ENCODE measurements around the gene APPBP2.
A peak's percentile ranks its signal among the peaks of the same experiment; 100 is the strongest.

Gene APPBP2

GRCh38 chr17:60535382-60536279, 9.6 kb upstream of the APPBP2 start:
- no peak for DNase-seq
- H3K36me3 ChIP-seq: no peaks in the 10 kb centered on the region; the same call in 1 of the 2 replicates
- H3K27me3 ChIP-seq (ENCODE audit: insufficient read depth, low read depth, severe bottlenecking): no peaks in the 10 kb centered on the region
- H3K9me3 ChIP-seq (ENCODE audit: severe bottlenecking): peaks cover 4% of the 10 kb centered on the region
- no peak overlapping the region for H3K4me3 ChIP-seq (ENCODE audit: low read depth, low read length)
- no peak overlapping the region for H3K27ac ChIP-seq
- TF ChIP-seq, protein P1, sequence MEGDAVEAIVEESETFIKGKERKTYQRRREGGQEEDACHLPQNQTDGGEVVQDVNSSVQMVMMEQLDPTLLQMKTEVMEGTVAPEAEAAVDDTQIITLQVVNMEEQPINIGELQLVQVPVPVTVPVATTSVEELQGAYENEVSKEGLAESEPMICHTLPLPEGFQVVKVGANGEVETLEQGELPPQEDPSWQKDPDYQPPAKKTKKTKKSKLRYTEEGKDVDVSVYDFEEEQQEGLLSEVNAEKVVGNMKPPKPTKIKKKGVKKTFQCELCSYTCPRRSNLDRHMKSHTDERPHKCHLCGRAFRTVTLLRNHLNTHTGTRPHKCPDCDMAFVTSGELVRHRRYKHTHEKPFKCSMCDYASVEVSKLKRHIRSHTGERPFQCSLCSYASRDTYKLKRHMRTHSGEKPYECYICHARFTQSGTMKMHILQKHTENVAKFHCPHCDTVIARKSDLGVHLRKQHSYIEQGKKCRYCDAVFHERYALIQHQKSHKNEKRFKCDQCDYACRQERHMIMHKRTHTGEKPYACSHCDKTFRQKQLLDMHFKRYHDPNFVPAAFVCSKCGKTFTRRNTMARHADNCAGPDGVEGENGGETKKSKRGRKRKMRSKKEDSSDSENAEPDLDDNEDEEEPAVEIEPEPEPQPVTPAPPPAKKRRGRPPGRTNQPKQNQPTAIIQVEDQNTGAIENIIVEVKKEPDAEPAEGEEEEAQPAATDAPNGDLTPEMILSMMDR (IDR thresholded peaks at IDR 0.05; ENCODE audit: low read depth, low read length): no peak

- Histone ChIP-seq H3K4me3 (ENCODE audit: low read depth, low read length) (no peak overlapping the region), H3K9me3 (ENCODE audit: severe bottlenecking) (peaks cover 4% of the 10 kb centered on the region), H3K27ac (no peak overlapping the region), H3K36me3 (no peaks in the 10 kb centered on the region; the same call in 1 of the 2 replicates), H3K27me3 (ENCODE audit: insufficient read depth, low read depth, severe bottlenecking) (no peaks in the 10 kb centered on the region)
- TF ChIP-seq, protein P1 (IDR thresholded peaks at IDR 0.05; ENCODE audit: low read depth, low read length): no peak
- DNase-seq: no peak
These were observed 8.6 kb upstream of the APPBP2 start for GRCh38 chr17:60534613-60535157.

GRCh38 chr17:60534010-60534555, 8.0 kb upstream of the APPBP2 start:
- no peak overlapping the region for H3K4me3 ChIP-seq (ENCODE audit: low read depth, low read length)
- H3K36me3 ChIP-seq: no peaks in the 10 kb centered on the region; the same call in 1 of the 2 replicates
- H3K9me3 ChIP-seq (ENCODE audit: severe bottlenecking): peaks cover 4% of the 10 kb centered on the region
- H3K27ac ChIP-seq: no peak overlapping the region
- TF ChIP-seq, protein P1 (IDR thresholded peaks at IDR 0.05; ENCODE audit: low read depth, low read length): no peak
- H3K27me3 ChIP-seq (ENCODE audit: insufficient read depth, low read depth, severe bottlenecking): no peaks in the 10 kb centered on the region
- DNase-seq: no peak

DNA sequence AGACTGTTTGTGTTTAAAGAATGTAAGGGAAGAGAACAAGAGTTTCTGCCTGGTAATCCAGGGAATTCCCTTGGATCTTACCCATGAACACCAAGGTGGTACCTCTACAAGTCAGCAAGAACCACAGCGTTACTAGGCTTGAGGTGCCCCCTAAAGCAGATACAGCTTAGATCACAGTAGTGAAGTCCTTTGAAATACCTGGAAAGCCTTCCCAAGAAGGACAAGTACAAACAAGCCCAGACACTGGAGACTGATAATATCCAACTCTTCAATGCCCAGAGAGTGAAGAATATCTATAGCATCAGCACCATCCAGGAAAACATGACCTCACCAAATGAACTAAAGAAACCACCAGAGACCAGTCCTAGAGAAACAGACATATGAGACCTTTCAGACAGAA, 3.8 kb upstream of the APPBP2 start:
- H3K27me3 ChIP-seq (ENCODE audit: insufficient read depth, low read depth, severe bottlenecking): no peaks in the 10 kb centered on the region
- H3K36me3 ChIP-seq: peaks cover 3% of the 10 kb centered on the region
- TF ChIP-seq, protein P1 (IDR thresholded peaks at IDR 0.05; ENCODE audit: low read depth, low read length): no peak
- H3K27ac ChIP-seq: 0 out of 2 replicates have a peak overlapping the region, but pooled peaks have one; percentile 5
- no peak overlapping the region for H3K4me3 ChIP-seq (ENCODE audit: low read depth, low read length)
- no peak for DNase-seq
- H3K9me3 ChIP-seq (ENCODE audit: severe bottlenecking): peaks cover 4% of the 10 kb centered on the region

GRCh38 chr17:60528828-60529227, 2.8 kb upstream of the APPBP2 start:
- H3K27ac ChIP-seq: no peak overlapping the region
- peaks cover 3% of the 10 kb centered on the region for H3K36me3 ChIP-seq
- TF ChIP-seq, protein P1 (IDR thresholded peaks at IDR 0.05; ENCODE audit: low read depth, low read length): no peak
- no peak overlapping the region for H3K4me3 ChIP-seq (ENCODE audit: low read depth, low read length)
- DNase-seq: no peak
- H3K27me3 ChIP-seq (ENCODE audit: insufficient read depth, low read depth, severe bottlenecking): no peaks in the 10 kb centered on the region
- H3K9me3 ChIP-seq (ENCODE audit: severe bottlenecking): peaks cover 4% of the 10 kb centered on the region

Measured in WERI-Rb-1 (cell line).